ENCODE measurements around the gene TERT.

TERT gene

GRCh38 chr5:1213508-1214162 is 81.2 kb downstream of the TERT start:
- DNase-seq (ENCODE audit: low spot score): no peak
- TF ChIP-seq, protein P1, sequence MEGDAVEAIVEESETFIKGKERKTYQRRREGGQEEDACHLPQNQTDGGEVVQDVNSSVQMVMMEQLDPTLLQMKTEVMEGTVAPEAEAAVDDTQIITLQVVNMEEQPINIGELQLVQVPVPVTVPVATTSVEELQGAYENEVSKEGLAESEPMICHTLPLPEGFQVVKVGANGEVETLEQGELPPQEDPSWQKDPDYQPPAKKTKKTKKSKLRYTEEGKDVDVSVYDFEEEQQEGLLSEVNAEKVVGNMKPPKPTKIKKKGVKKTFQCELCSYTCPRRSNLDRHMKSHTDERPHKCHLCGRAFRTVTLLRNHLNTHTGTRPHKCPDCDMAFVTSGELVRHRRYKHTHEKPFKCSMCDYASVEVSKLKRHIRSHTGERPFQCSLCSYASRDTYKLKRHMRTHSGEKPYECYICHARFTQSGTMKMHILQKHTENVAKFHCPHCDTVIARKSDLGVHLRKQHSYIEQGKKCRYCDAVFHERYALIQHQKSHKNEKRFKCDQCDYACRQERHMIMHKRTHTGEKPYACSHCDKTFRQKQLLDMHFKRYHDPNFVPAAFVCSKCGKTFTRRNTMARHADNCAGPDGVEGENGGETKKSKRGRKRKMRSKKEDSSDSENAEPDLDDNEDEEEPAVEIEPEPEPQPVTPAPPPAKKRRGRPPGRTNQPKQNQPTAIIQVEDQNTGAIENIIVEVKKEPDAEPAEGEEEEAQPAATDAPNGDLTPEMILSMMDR (IDR thresholded peaks at IDR 0.05; ENCODE audit: borderline replicate concordance, control extremely low read depth, extremely low read depth, insufficient read depth, missing control alignments): no peak
- in situ Hi-C loops (cut with MboI; ENCODE audit: low sequenced_read_pairs, unreplicated experiment): no loop called here

- DNase-seq (ENCODE audit: low spot score): no peak
- in situ Hi-C loops (cut with MboI; ENCODE audit: low sequenced_read_pairs, unreplicated experiment): no loop called here
- TF ChIP-seq, protein P1 (IDR thresholded peaks at IDR 0.05; ENCODE audit: borderline replicate concordance, control extremely low read depth, extremely low read depth, insufficient read depth, missing control alignments): no peak
Measured at GRCh38 chr5:1212881-1213280, 82.0 kb downstream of the TERT start.

- DNase-seq (ENCODE audit: low spot score): no peak
- in situ Hi-C loops (cut with MboI; ENCODE audit: low sequenced_read_pairs, unreplicated experiment): no loop called here
Measured at GRCh38 chr5:1212271-1212670, 82.6 kb downstream of the TERT start.

DNA sequence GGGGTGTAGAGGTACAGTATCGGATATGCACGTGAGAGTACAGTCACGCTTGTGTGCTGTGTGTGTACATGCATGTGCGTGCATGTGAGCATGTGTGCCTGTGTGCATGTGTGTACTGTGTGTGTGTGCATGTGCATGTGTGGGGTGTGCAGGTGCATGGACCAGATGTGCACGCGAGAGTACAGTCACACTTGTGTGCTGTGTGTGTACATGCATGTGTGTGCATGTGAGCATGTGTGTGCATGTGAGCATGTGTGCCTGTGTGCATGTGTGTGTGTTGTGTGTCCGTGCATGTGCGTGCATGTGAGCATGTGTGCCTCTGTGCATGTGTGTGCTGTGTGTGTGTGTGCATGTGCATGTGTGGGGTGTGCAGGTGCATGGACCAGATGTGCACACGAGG is 83.2 kb downstream of the TERT start:
- in situ Hi-C loops (cut with MboI; ENCODE audit: low sequenced_read_pairs, unreplicated experiment): no loop called here
- TF ChIP-seq, protein P1 (IDR thresholded peaks at IDR 0.05; ENCODE audit: borderline replicate concordance, control extremely low read depth, extremely low read depth, insufficient read depth, missing control alignments): no peak

More at GRCh38 chr5:1212271-1212670, 82.6 kb downstream of the TERT start:
- TF ChIP-seq, protein P1 (IDR thresholded peaks at IDR 0.05; ENCODE audit: borderline replicate concordance, control extremely low read depth, extremely low read depth, insufficient read depth, missing control alignments): no peak

GRCh38 chr5:1210832-1211251 is 84.0 kb downstream of the TERT start:
- DNase-seq (ENCODE audit: low spot score): no peak
- TF ChIP-seq, protein P1 (IDR thresholded peaks at IDR 0.05; ENCODE audit: borderline replicate concordance, control extremely low read depth, extremely low read depth, insufficient read depth, missing control alignments): no peak
- in situ Hi-C loops (cut with MboI; ENCODE audit: low sequenced_read_pairs, unreplicated experiment): no loop called here

More for the DNA sequence above, 83.2 kb downstream of the TERT start:
- DNase-seq (ENCODE audit: low spot score): no peak

DNA sequence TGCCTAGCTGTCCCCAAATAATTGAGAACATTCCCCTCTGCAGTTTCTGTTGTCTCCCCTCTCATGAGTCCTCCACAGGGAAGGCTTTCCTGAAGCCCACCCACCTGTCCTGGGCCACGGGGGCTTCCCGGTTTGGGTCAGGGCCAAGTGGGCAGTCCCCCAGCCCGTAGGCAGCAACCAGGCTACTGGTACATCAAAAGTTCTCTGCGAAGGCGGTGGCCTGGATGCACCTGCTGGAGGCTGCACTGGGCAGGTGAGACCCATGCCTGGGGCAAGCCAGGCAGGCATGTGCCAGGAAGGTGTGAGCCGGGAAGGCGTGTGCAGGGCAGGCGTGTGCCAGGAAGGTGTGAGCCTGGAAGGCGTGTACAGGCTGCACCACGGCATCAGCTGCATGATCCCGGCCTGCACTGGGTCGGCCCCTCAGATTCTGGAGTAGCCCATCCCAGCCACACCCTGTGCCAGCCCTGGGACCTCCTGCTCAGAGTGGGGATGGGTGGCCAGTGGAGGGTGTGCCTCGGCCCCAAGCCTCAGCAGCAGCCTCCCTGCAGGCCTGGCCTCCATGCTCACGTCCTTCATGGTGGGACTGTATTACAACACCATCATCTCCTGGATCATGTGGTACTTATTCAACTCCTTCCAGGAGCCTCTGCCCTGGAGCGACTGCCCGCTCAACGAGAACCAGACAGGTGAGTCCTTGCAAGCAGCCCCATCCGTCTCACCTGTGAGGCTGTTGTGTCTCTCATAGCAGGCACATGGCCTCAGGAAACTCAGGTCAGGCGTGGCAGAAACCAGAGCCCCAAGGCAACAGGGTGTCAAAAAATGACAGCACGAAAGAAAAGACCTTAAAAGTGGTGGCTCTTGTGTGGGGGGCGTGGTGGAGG is 84.7 kb downstream of the TERT start:
- TF ChIP-seq, protein P1 (IDR thresholded peaks at IDR 0.05; ENCODE audit: borderline replicate concordance, control extremely low read depth, extremely low read depth, insufficient read depth, missing control alignments): no peak
- in situ Hi-C loops (cut with MboI; ENCODE audit: low sequenced_read_pairs, unreplicated experiment): no loop called here
- DNase-seq (ENCODE audit: low spot score): no peak

Data from GM13976 (cell line).